Measurements from ENCODE around the gene MVP.

The MVP gene

GRCh38 chr16:29816694-29817441 is 3.4 kb upstream of the MVP start:
- TF ChIP-seq CTCF (IDR thresholded peaks at IDR 0.05; ENCODE audit: extremely low read depth, insufficient read depth, missing control alignments) = no peak
- in situ Hi-C loops (cut with MboI; ENCODE audit: low pct_unique_long_range_greater_than_20kb, low sequenced_read_pairs, unreplicated experiment) = no loop called here
- no peak for DNase-seq (ENCODE audit: low spot score)

GRCh38 chr16:29818082-29818481 is 2.2 kb upstream of the MVP start:
- DNase-seq (ENCODE audit: low spot score) = no peak
- TF ChIP-seq CTCF (IDR thresholded peaks at IDR 0.05; ENCODE audit: extremely low read depth, insufficient read depth, missing control alignments) = no peak
- in situ Hi-C loops (cut with MboI; ENCODE audit: low pct_unique_long_range_greater_than_20kb, low sequenced_read_pairs, unreplicated experiment) = no loop called here

GRCh38 chr16:29819506-29819905 is 756 bp upstream of the MVP start:
- in situ Hi-C loops (cut with MboI; ENCODE audit: low pct_unique_long_range_greater_than_20kb, low sequenced_read_pairs, unreplicated experiment) = no loop called here
- DNase-seq (ENCODE audit: low spot score) = no peak
- no peak for TF ChIP-seq CTCF (IDR thresholded peaks at IDR 0.05; ENCODE audit: extremely low read depth, insufficient read depth, missing control alignments)

- no peak for TF ChIP-seq CTCF (IDR thresholded peaks at IDR 0.05; ENCODE audit: extremely low read depth, insufficient read depth, missing control alignments)
- peak; percentile 69 for DNase-seq (ENCODE audit: low spot score)
- in situ Hi-C loops (cut with MboI; ENCODE audit: low pct_unique_long_range_greater_than_20kb, low sequenced_read_pairs, unreplicated experiment) = no loop called here
Observed at GRCh38 chr16:29820730-29821642, 724 bp downstream of the MVP start.

GRCh38 chr16:29821643-29822115 is 1.4 kb downstream of the MVP start:
- no peak for TF ChIP-seq CTCF (IDR thresholded peaks at IDR 0.05; ENCODE audit: extremely low read depth, insufficient read depth, missing control alignments)
- in situ Hi-C loops (cut with MboI; ENCODE audit: low pct_unique_long_range_greater_than_20kb, low sequenced_read_pairs, unreplicated experiment) = no loop called here
- DNase-seq (ENCODE audit: low spot score) = no peak

GRCh38 chr16:29824589-29825144 is 4.4 kb downstream of the MVP start:
- DNase-seq (ENCODE audit: low spot score) = no peak
- in situ Hi-C loops (cut with MboI; ENCODE audit: low pct_unique_long_range_greater_than_20kb, low sequenced_read_pairs, unreplicated experiment) = no loop called here
- no peak for TF ChIP-seq CTCF (IDR thresholded peaks at IDR 0.05; ENCODE audit: extremely low read depth, insufficient read depth, missing control alignments)
